Epithelial cell of prostate (primary cell): Measurements from ENCODE around the gene STAT5A.
"Not testable (repeated sequence)": the region's sequence is repeated elsewhere in the genome, so short reads cannot be mapped to it uniquely, and the experiment has no call there.

Source experiments
- DNase-seq: peaks from one replicate; pipeline ENCODE4 v3.0.0-alpha.2; 2011; ENCODE audit warnings: low read depth, low spot score
- H3K27ac ChIP-seq: fragments of 450-650 bp; 2 replicates; pipeline ENCODE4 v1.5.1; 2017; ENCODE audit warnings: mild to moderate bottlenecking

Gene STAT5A

DNA sequence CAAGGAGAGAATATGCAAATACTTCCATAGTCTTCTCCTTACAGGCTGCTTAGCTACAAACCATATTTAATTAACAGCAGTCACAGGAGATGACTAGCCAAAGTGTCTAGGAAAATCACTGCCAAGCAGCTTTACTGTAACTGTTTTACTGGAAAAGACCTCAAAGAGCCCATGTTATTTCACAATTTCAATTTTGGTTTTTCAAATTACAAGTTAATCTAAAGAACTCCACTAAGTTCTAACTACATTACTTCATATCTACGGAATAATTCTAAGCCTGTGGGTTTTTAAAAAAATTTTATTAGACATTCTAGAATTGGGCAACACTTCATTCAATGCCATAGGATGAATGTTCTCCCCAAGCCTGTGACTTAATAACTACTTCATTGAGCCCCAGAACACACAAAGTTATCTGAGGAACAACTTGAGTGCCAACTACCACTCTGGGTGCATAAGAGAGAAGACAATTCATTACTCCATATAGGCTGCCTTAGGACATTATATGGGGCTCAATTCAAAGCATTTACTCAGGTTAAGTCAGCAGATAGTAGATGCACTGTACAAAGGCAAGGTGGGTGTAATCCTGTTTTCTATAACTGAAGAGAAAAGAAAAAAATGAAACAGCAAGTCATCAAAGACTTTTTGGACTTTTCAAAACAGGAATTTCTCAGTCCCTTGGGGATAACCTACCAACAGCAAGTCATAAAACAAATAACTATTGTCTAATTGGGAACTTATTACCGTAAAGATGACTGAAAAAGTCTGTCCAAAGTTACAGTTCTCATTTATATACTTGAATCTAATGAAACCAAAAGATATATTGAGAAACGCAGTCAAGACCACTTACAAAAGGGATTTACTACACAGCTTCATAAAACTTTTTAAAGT is 66.9 kb downstream of the STAT5A start:
- no peak for DNase-seq
- no peak overlapping the region for H3K27ac ChIP-seq

DNA sequence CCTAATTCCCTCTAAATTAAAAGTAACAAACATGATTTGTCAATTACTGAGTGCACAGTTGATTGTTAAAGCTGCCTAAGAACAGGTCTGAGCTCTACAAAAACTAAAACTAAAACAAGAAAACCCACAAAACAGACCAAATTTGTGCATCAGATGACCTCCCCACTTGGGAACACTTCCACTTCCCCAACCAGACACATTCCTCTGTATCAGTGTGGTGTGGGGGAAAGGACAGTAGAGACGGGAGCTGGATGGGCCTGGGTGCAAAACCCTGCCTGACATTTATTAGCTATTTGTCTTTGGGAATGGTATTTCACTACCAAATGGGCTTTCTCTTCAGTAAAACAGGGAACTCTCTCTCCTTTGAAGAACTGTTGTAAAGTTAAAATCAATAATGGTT is 70.1 kb downstream of the STAT5A start:
- H3K27ac ChIP-seq = no peak overlapping the region
- no peak for DNase-seq

DNA sequence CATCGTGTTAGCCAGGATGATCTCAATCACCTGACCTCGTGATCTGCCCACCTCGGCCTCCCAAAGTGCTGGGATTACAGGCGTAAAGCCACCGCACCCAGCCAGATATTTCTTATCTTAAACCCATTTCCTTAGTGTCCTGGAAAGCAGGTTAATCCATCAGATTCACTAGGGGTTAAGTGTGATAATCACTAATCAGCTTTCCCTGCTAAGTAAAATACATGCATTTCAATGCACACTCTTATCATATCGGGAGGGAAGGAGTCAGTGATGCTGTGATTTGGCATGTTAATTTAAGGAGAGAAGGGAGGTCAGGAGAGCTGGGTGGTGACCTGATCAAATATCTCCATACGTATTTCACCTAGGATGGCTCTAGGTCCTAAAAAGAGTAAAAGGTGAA is 70.8 kb downstream of the STAT5A start:
- DNase-seq = no peak
- H3K27ac ChIP-seq = no peak overlapping the region

DNA sequence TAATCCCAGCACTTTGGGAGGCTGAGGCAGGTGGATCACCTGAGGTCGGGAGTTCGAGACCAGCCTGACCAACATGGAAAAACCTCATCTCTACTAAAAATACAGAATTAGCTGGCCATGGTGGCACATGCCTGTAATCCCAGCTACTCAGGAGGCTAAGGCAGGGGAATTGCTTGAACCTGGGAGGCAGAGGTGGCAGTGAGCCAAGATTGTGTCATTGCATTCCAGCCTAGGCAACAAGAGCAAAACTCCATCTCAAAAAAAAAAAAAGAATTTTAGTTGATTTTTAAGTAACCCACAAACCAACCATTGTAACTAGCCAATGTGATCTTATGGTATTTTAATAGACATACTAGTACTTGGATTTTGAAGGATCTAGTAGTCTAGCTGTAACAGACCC is 72.1 kb downstream of the STAT5A start:
- DNase-seq = not testable (repeated sequence)

More for the DNA sequence above, 72.1 kb downstream of the STAT5A start:
- H3K27ac ChIP-seq = not testable (repeated sequence)
